Naive thymus-derived CD4-positive, alpha-beta T cell (primary cell): ENCODE measurements around the gene SLC28A3. TPM values are rescaled to one million over a fixed set of nuclear protein-coding genes. Genes with fewer than 3 reads are reported as not detected.
A peak's percentile ranks its signal among the peaks of the same experiment; 100 is the strongest.

ENCODE experiments used
- ATAC-seq: fragments of 150-1000 bp; cut with Tn5 transposase; 2 replicates; pipeline ENCODE4 v1.10.0; 2021; ENCODE audit warnings: mild to moderate bottlenecking, moderate library complexity
- CTCF ChIA-PET: fragments of 350-600 bp; sonication (Branson Sonifier 250); formaldehyde crosslinking; loops from one replicate; lab custom pipeline; 2021; ENCODE audit warnings: antibody characterized with exemption; lab: Charles Lee
- POLR2A ChIA-PET: fragments of 350-600 bp; sonication (Branson Sonifier 250); formaldehyde crosslinking; loops from one replicate; lab custom pipeline; 2021; ENCODE audit warnings: antibody characterized with exemption, inconsistent platforms; lab: Charles Lee
- DNase-seq, 9 donors: peaks; one replicate each; pipeline versions ENCODE4 v3.0.0 to v3.0.0-alpha.2; 2020 to 2022; ENCODE audit warnings: mixed read lengths in 1 of 9
- H3K27ac ChIP-seq: one replicate; pipeline ENCODE4 v1.7.0; 2013; ENCODE audit warnings: mild to moderate bottlenecking, low read depth, low read length, moderate library complexity
- H3K27me3 ChIP-seq, 2 donors: one replicate each; pipeline ENCODE4 v1.7.0; 2013; ENCODE audit warnings: low read length in 2 of 2, mild to moderate bottlenecking in 2 of 2, moderate library complexity in 2 of 2; ENCODE audit not compliant: control insufficient read depth in 2 of 2, insufficient read depth in 2 of 2
- H3K36me3 ChIP-seq, 3 experiments: 1 replicate in 2 of 3; 2 replicates in 1 of 3; pipeline ENCODE4 v1.7.0; 2013; ENCODE audit warnings: low read length in 3 of 3, mild to moderate bottlenecking in 3 of 3, moderate library complexity in 1 of 3; ENCODE audit not compliant: insufficient read depth in 3 of 3, control insufficient read depth in 2 of 3
- H3K4me1 ChIP-seq, 2 donors: one replicate each; pipeline ENCODE4 v1.7.0; 2013; ENCODE audit warnings: low read length in 2 of 2, mild to moderate bottlenecking in 2 of 2, moderate library complexity in 1 of 2; ENCODE audit not compliant: control insufficient read depth in 2 of 2, insufficient read depth in 2 of 2
- H3K4me3 ChIP-seq: 2 replicates; pipeline ENCODE4 v1.7.0; 2013; ENCODE audit warnings: mild to moderate bottlenecking, low read length
- H3K9me3 ChIP-seq, 3 experiments: 1 replicate in 2 of 3; 2 replicates in 1 of 3; pipeline ENCODE4 v1.7.0; 2013; ENCODE audit warnings: low read length in 3 of 3; ENCODE audit not compliant: control insufficient read depth in 2 of 3
- H3K27ac Mint-ChIP-seq, 9 donors: one replicate each; pipeline ENCODE4 v1.8.0; 2020 to 2022; ENCODE audit warnings: mixed read lengths in 9 of 9, mild to moderate bottlenecking in 8 of 9, moderate library complexity in 5 of 9, inconsistent platforms in 2 of 9
- H3K27me3 Mint-ChIP-seq, 5 donors: one replicate each; pipeline ENCODE4 v1.8.0; 2021 to 2022; ENCODE audit warnings: mixed read lengths in 5 of 5, mild to moderate bottlenecking in 1 of 5
- H3K36me3 Mint-ChIP-seq, 5 donors: one replicate each; pipeline ENCODE4 v1.8.0; 2020 to 2022; ENCODE audit warnings: mixed read lengths in 5 of 5, mild to moderate bottlenecking in 3 of 5, inconsistent platforms in 1 of 5
- H3K4me1 Mint-ChIP-seq, 7 donors: one replicate each; pipeline ENCODE4 v1.8.0; 2020 to 2022; ENCODE audit warnings: mixed read lengths in 7 of 7, mild to moderate bottlenecking in 3 of 7, inconsistent platforms in 1 of 7
- H3K4me3 Mint-ChIP-seq, 10 donors: one replicate each; pipeline ENCODE4 v1.8.0; 2020 to 2022; ENCODE audit warnings: mild to moderate bottlenecking in 10 of 10, mixed read lengths in 10 of 10, moderate library complexity in 6 of 10, inconsistent platforms in 2 of 10
- H3K9me3 Mint-ChIP-seq, 11 donors: one replicate each; pipeline ENCODE4 v1.8.0; 2020 to 2022; ENCODE audit warnings: mixed read lengths in 11 of 11, mild to moderate bottlenecking in 4 of 11, inconsistent platforms in 1 of 11, moderate library complexity in 1 of 11
- intact Hi-C, 2 donors: fragments of 100-400 bp; cut with micrococcal nuclease; formaldehyde crosslinking; loops; one replicate each; pipeline ENCODE4 v1.15.1; 2023
- polyA plus RNA-seq, 2 donors: library from polyadenylated mRNA; unstranded; fragments of 300-500 nt; fragmentation: Illumina TruSeq; gene quantifications; one replicate each; pipeline ENCODE4 v1.2.3, GENCODE V29; 2021
- total RNA-seq, 6 experiments: library from RNA in 5 of 6; stranded (reverse) in 5 of 6; gene quantifications; 1 replicate in 5 of 6; 2 replicates in 1 of 6; pipeline ENCODE4 v1.2.3 and lab custom pipeline; 2021 to 2026

SLC28A3 gene
- total and polyA plus RNA-seq, 7 experiments from 2014 or later, result 0.51 TPM; not detected in 6

- POLR2A ChIA-PET, result no interaction called here
- Mint-ChIP-seq H3K4me3 (no peak overlapping the region), H3K27me3 (peaks cover 10 to 28% (median 15%) of the 10 kb centered on the region in 5 donors), H3K27ac (no peak overlapping the region), H3K36me3 (peaks cover 0 to 9% (median 0%) of the 10 kb centered on the region in 5 donors), H3K9me3 (peaks cover 0 to 2% (median 0%) of the 10 kb centered on the region in 11 donors), H3K4me1 (peaks cover 0 to 10% (median 0%) of the 10 kb centered on the region in 7 donors)
- DNase-seq (no peak), ATAC-seq (no peak)
- no peak overlapping the region for H3K27ac ChIP-seq
- intact Hi-C loops, result no loop called here
- H3K4me3 ChIP-seq, result no peak overlapping the region
- H3K27me3 ChIP-seq, result no peaks in the 10 kb centered on the region
- no peaks in the 10 kb centered on the region for H3K9me3 ChIP-seq
- H3K36me3 ChIP-seq, result no peaks in the 10 kb centered on the region
- CTCF ChIA-PET, result no interaction called here
- no peaks in the 10 kb centered on the region for H3K4me1 ChIP-seq
Observed at GRCh38 chr9:84278130-84278529, 62.4 kb downstream of the SLC28A3 start.

- Histone ChIP-seq H3K4me1 (no peaks in the 10 kb centered on the region), H3K36me3 (no peaks in the 10 kb centered on the region), H3K27ac (no peak overlapping the region), H3K4me3 (no peak overlapping the region), H3K9me3 (no peaks in the 10 kb centered on the region), H3K27me3 (no peaks in the 10 kb centered on the region)
- Mint-ChIP-seq H3K36me3 (peaks cover 0 to 10% (median 0%) of the 10 kb centered on the region in 5 donors), H3K9me3 (peaks cover 0 to 2% (median 0%) of the 10 kb centered on the region in 11 donors), H3K27me3 (peaks cover 13 to 32% (median 16%) of the 10 kb centered on the region in 5 donors), H3K27ac (no peak overlapping the region), H3K4me1 (peaks cover 0 to 11% (median 0%) of the 10 kb centered on the region in 7 donors), H3K4me3 (no peak overlapping the region)
- POLR2A ChIA-PET, result no interaction called here
- DNase-seq (no peak), ATAC-seq (no peak)
- CTCF ChIA-PET, result no interaction called here
- intact Hi-C loops, result no loop called here
Observed at GRCh38 chr9:84277646-84278045, 62.9 kb downstream of the SLC28A3 start.

- Histone ChIP-seq H3K4me1 (no peaks in the 10 kb centered on the region), H3K36me3 (no peaks in the 10 kb centered on the region), H3K4me3 (no peak overlapping the region), H3K27me3 (no peaks in the 10 kb centered on the region), H3K9me3 (no peaks in the 10 kb centered on the region), H3K27ac (no peak overlapping the region)
- H3K27me3 Mint-ChIP-seq, result peaks cover 17 to 41% (median 20%) of the 10 kb centered on the region in 5 donors
- CTCF ChIA-PET, result no interaction called here
- POLR2A ChIA-PET, result no interaction called here
- no peak overlapping the region for H3K27ac Mint-ChIP-seq
- intact Hi-C loops, result no loop called here
- ATAC-seq, result no peak
- peaks cover 0 to 11% (median 0%) of the 10 kb centered on the region in 5 donors for H3K36me3 Mint-ChIP-seq
- DNase-seq, result no peak
- no peak overlapping the region for H3K4me3 Mint-ChIP-seq
- no peaks in the 10 kb centered on the region for H3K9me3 Mint-ChIP-seq
- peaks cover 0 to 19% (median 2%) of the 10 kb centered on the region in 7 donors for H3K4me1 Mint-ChIP-seq
Observed at GRCh38 chr9:84276741-84277140, 63.8 kb downstream of the SLC28A3 start.

- Mint-ChIP-seq H3K4me1 (peaks cover 0 to 31% (median 9%) of the 10 kb centered on the region in 7 donors), H3K9me3 (peaks cover 0 to 5% (median 0%) of the 10 kb centered on the region in 11 donors), H3K27ac (peak overlapping the region in 2 of 9 donors; percentile 51 to 79), H3K27me3 (peaks cover 17 to 55% (median 41%) of the 10 kb centered on the region in 5 donors), H3K36me3 (peaks cover 0 to 6% (median 0%) of the 10 kb centered on the region in 5 donors), H3K4me3 (peak overlapping the region in 7 of 10 donors; percentile 44 to 82 (median 66))
- no peak for DNase-seq
- Histone ChIP-seq H3K9me3 (no peaks in the 10 kb centered on the region), H3K27me3 (no peaks in the 10 kb centered on the region), H3K36me3 (no peaks in the 10 kb centered on the region), H3K27ac (no peak overlapping the region), H3K4me1 (peaks cover 0 to 7% of the 10 kb centered on the region in 2 donors), H3K4me3 (no peak overlapping the region)
- no peak for ATAC-seq
- intact Hi-C loops, result loop anchor here in 1 of 2 donors (1.0 to 5.0 kb wide), 2 partner anchors 24 to 565 kb away; partner anchors contain the start of gene UBQLN1
- POLR2A ChIA-PET, result no interaction called here
- CTCF ChIA-PET, result no interaction called here
Observed at GRCh38 chr9:84271921-84272556, 68.5 kb downstream of the SLC28A3 start.

GRCh38 chr9:84271531-84271900 lies 69.0 kb downstream of the SLC28A3 start:
- H3K27me3 Mint-ChIP-seq, result peaks cover 17 to 55% (median 41%) of the 10 kb centered on the region in 5 donors
- DNase-seq, result peak in 6 of 9 donors; percentile 35 to 57 (median 47)
- Histone ChIP-seq H3K27me3 (no peaks in the 10 kb centered on the region), H3K4me3 (no peak overlapping the region), H3K4me1 (peaks cover 0 to 7% of the 10 kb centered on the region in 2 donors), H3K36me3 (no peaks in the 10 kb centered on the region), H3K9me3 (no peaks in the 10 kb centered on the region), H3K27ac (no peak overlapping the region)
- H3K36me3 Mint-ChIP-seq, result peaks cover 0 to 6% (median 0%) of the 10 kb centered on the region in 5 donors
- CTCF ChIA-PET, result no interaction called here
- POLR2A ChIA-PET, result no interaction called here
- peaks cover 0 to 34% (median 9%) of the 10 kb centered on the region in 7 donors for H3K4me1 Mint-ChIP-seq
- peak; percentile 64 for ATAC-seq
- peak overlapping the region in 9 of 10 donors; percentile 42 to 82 (median 64) for H3K4me3 Mint-ChIP-seq
- intact Hi-C loops, result loop anchor here in 1 of 2 donors (1.0 to 5.0 kb wide), 2 partner anchors 25 to 564 kb away; partner anchors contain the start of gene UBQLN1
- peaks cover 0 to 5% (median 0%) of the 10 kb centered on the region in 11 donors for H3K9me3 Mint-ChIP-seq
- H3K27ac Mint-ChIP-seq, result peak overlapping the region in 4 of 9 donors; percentile 4 to 79 (median 38)

- Mint-ChIP-seq H3K9me3 (peaks cover 0 to 5% (median 0%) of the 10 kb centered on the region in 11 donors), H3K4me1 (peaks cover 5 to 39% (median 13%) of the 10 kb centered on the region in 7 donors), H3K27ac (peak overlapping the region in 2 of 9 donors; percentile 25 to 79), H3K36me3 (peaks cover 0 to 6% (median 0%) of the 10 kb centered on the region in 5 donors), H3K27me3 (peaks cover 17 to 55% (median 41%) of the 10 kb centered on the region in 5 donors), H3K4me3 (peak overlapping the region in 8 of 10 donors; percentile 42 to 82 (median 65))
- Histone ChIP-seq H3K4me3 (no peak overlapping the region), H3K9me3 (no peaks in the 10 kb centered on the region), H3K36me3 (no peaks in the 10 kb centered on the region), H3K27me3 (no peaks in the 10 kb centered on the region), H3K4me1 (peaks cover 0 to 7% of the 10 kb centered on the region in 2 donors), H3K27ac (no peak overlapping the region)
- DNase-seq (no peak), ATAC-seq (no peak)
- ChIA-PET CTCF (no interaction called here), POLR2A (no interaction called here)
- intact Hi-C loops, result loop anchor here in 1 of 2 donors (1.0 to 5.0 kb wide), 2 partner anchors 25 to 564 kb away; partner anchors contain the start of gene UBQLN1
Observed at GRCh38 chr9:84270847-84271530, 69.6 kb downstream of the SLC28A3 start.
